ENCODE measurements around the gene TBC1D14. TPM values are rescaled to one million over a fixed set of nuclear protein-coding genes. Genes with fewer than 3 reads are reported as not detected.

TBC1D14 gene
- total RNA-seq, 1 donor, result 34.0 TPM

- DNase-seq (ENCODE audit: low read depth), result no peak
- H3K4me3 ChIP-seq (ENCODE audit: low read depth, low read length), result no peak overlapping the region
- TF ChIP-seq CTCF (IDR thresholded peaks at IDR 0.05; ENCODE audit: insufficient read depth, low read length), result no peak
These were observed 19.7 kb downstream of the TBC1D14 start for GRCh38 chr4:6929339-6929811.

GRCh38 chr4:6929812-6930464, 20.3 kb downstream of the TBC1D14 start:
- H3K4me3 ChIP-seq (ENCODE audit: low read depth, low read length), result no peak overlapping the region
- no peak for DNase-seq (ENCODE audit: low read depth)
- TF ChIP-seq CTCF (IDR thresholded peaks at IDR 0.05; ENCODE audit: insufficient read depth, low read length), result no peak

GRCh38 chr4:6932475-6932874, 22.8 kb downstream of the TBC1D14 start:
- no peak for DNase-seq (ENCODE audit: low read depth)
- H3K4me3 ChIP-seq (ENCODE audit: low read depth, low read length), result no peak overlapping the region
- no peak for TF ChIP-seq CTCF (IDR thresholded peaks at IDR 0.05; ENCODE audit: insufficient read depth, low read length)

- H3K4me3 ChIP-seq (ENCODE audit: low read depth, low read length), result no peak overlapping the region
- TF ChIP-seq CTCF (IDR thresholded peaks at IDR 0.05; ENCODE audit: insufficient read depth, low read length), result no peak
- DNase-seq (ENCODE audit: low read depth), result no peak
These were observed 23.3 kb downstream of the TBC1D14 start for GRCh38 chr4:6932918-6933317.

GRCh38 chr4:6933691-6934430, 24.2 kb downstream of the TBC1D14 start:
- no peak for DNase-seq (ENCODE audit: low read depth)
- no peak for TF ChIP-seq CTCF (IDR thresholded peaks at IDR 0.05; ENCODE audit: insufficient read depth, low read length)
- no peak overlapping the region for H3K4me3 ChIP-seq (ENCODE audit: low read depth, low read length)

GRCh38 chr4:6935965-6936364, 26.3 kb downstream of the TBC1D14 start:
- no peak for TF ChIP-seq CTCF (IDR thresholded peaks at IDR 0.05; ENCODE audit: insufficient read depth, low read length)
- DNase-seq (ENCODE audit: low read depth), result no peak
- H3K4me3 ChIP-seq (ENCODE audit: low read depth, low read length), result no peak overlapping the region

Measured in fibroblast of the aortic adventitia (primary cell).